CD4-positive, alpha-beta T cell (primary cell): ENCODE data around the gene PLCB1. TPM values are rescaled to one million over a fixed set of nuclear protein-coding genes. Genes with fewer than 3 reads are reported as not detected.

Source experiments
- ATAC-seq: fragments of 200-7000 bp; cut with Tn5 transposase; one replicate; pipeline ENCODE4 v1.10.0; 2022; ENCODE audit warnings: mild to moderate bottlenecking; ENCODE audit not compliant: poor library complexity
- CTCF ChIA-PET: fragments of 350-600 bp; sonication (Branson Sonifier 250); formaldehyde crosslinking; loops from one replicate; lab custom pipeline; 2021; ENCODE audit warnings: antibody characterized with exemption, inconsistent platforms; lab: Charles Lee
- POLR2A ChIA-PET: fragments of 350-600 bp; sonication (Branson Sonifier 250); formaldehyde crosslinking; loops from one replicate; lab custom pipeline; 2021; ENCODE audit warnings: antibody characterized with exemption, inconsistent platforms; lab: Charles Lee
- DNase-seq, 14 experiments: peaks; one replicate each; pipeline ENCODE4 v3.0.0-alpha.2; 2013 to 2020; ENCODE audit warnings: mixed read lengths in 2 of 14
- H3K27ac ChIP-seq, 2 donors: one replicate each; pipeline versions ENCODE4 v1.5.1 to v1.7.0; 2013; ENCODE audit warnings: low read length in 2 of 2, low read depth in 1 of 2, mild to moderate bottlenecking in 1 of 2
- H3K27me3 ChIP-seq, 2 experiments: 1 replicate in 1 of 2; 2 replicates in 1 of 2; pipeline versions ENCODE4 v1.6.1 to v1.7.0; 2013; ENCODE audit warnings: low read length in 2 of 2, control low read depth in 1 of 2, mild to moderate bottlenecking in 1 of 2, moderate library complexity in 1 of 2; ENCODE audit not compliant: insufficient read depth in 2 of 2, control insufficient read depth in 1 of 2
- H3K36me3 ChIP-seq: one replicate; pipeline ENCODE4 v1.6.1; 2013; ENCODE audit warnings: low read length, control low read depth; ENCODE audit not compliant: insufficient read depth
- H3K4me1 ChIP-seq: one replicate; pipeline ENCODE4 v1.6.1; 2013; ENCODE audit warnings: low read length, control low read depth; ENCODE audit not compliant: insufficient read depth
- H3K4me3 ChIP-seq: one replicate; pipeline ENCODE4 v1.5.1; 2013; ENCODE audit warnings: mild to moderate bottlenecking, low read length, moderate library complexity
- H3K9me3 ChIP-seq, 2 experiments: 1 replicate in 1 of 2; 2 replicates in 1 of 2; pipeline versions ENCODE4 v1.6.1 to v1.7.0; 2013; ENCODE audit warnings: low read length in 2 of 2, mild to moderate bottlenecking in 2 of 2, control low read depth in 1 of 2, moderate library complexity in 1 of 2; ENCODE audit not compliant: control insufficient read depth in 1 of 2, insufficient read depth in 1 of 2
- H3K27ac Mint-ChIP-seq: one replicate; pipeline ENCODE4 v1.8.0; 2020; ENCODE audit warnings: mixed read lengths
- H3K27me3 Mint-ChIP-seq: one replicate; pipeline ENCODE4 v1.8.0; 2021; ENCODE audit warnings: mixed read lengths
- H3K36me3 Mint-ChIP-seq: one replicate; pipeline ENCODE4 v1.8.0; 2021; ENCODE audit warnings: low read depth, mixed read lengths
- H3K4me1 Mint-ChIP-seq: one replicate; pipeline ENCODE4 v1.8.0; 2021; ENCODE audit warnings: low read depth, mixed read lengths
- H3K4me3 Mint-ChIP-seq: one replicate; pipeline ENCODE4 v1.8.0; 2020; ENCODE audit warnings: mild to moderate bottlenecking, mixed read lengths
- H3K9me3 Mint-ChIP-seq: one replicate; pipeline ENCODE4 v1.8.0; 2020; ENCODE audit warnings: mixed read lengths
- CTCF ChIP-seq: fragments of 200-600 bp; IDR thresholded peaks from one replicate; pipeline ENCODE4 v1.8.0; 2022; ENCODE audit warnings: antibody characterized with exemption, mild to moderate bottlenecking
- intact Hi-C, 2 experiments: fragments of 100-400 bp; cut with DNase I in 1 of 2; cut with micrococcal nuclease in 1 of 2; formaldehyde crosslinking; loops; one replicate each; pipeline versions ENCODE4 v1.15.1 to v1.9.0; 2023 to 2025; cut with DNase I, micrococcal nuclease
- total RNA-seq, 174 experiments: library from RNA in 2 of 174; stranded (reverse) in 2 of 174; gene quantifications; one replicate each; pipeline ENCODE4 v1.2.3 and lab custom pipeline; 2021 to 2026

The PLCB1 gene
- total RNA-seq, 2 experiments from 2014 or later, result 3.8 to 5.6 TPM

- no peaks in the 10 kb centered on the region for H3K4me1 Mint-ChIP-seq
- Histone ChIP-seq H3K27ac (no peak overlapping the region), H3K9me3 (no peaks in the 10 kb centered on the region), H3K36me3 (no peaks in the 10 kb centered on the region), H3K27me3 (no peaks in the 10 kb centered on the region), H3K4me1 (no peaks in the 10 kb centered on the region), H3K4me3 (no peak overlapping the region)
- no peak for ATAC-seq
- H3K27ac Mint-ChIP-seq, result no peak overlapping the region
- no peak for DNase-seq
- POLR2A ChIA-PET, result no interaction called here
- no peak for TF ChIP-seq CTCF
- H3K27me3 Mint-ChIP-seq, result no peaks in the 10 kb centered on the region
- intact Hi-C loops, result no loop called here
- H3K4me3 Mint-ChIP-seq, result no peak overlapping the region
- CTCF ChIA-PET, result no interaction called here
- no peaks in the 10 kb centered on the region for H3K9me3 Mint-ChIP-seq
- no peaks in the 10 kb centered on the region for H3K36me3 Mint-ChIP-seq
Measured at GRCh38 chr20:8284902-8285301, 152.8 kb downstream of the PLCB1 start.

- DNase-seq, result no peak
- Mint-ChIP-seq H3K4me3 (no peak overlapping the region), H3K9me3 (no peaks in the 10 kb centered on the region), H3K36me3 (no peaks in the 10 kb centered on the region), H3K27me3 (no peaks in the 10 kb centered on the region), H3K27ac (no peak overlapping the region), H3K4me1 (no peaks in the 10 kb centered on the region)
- H3K27me3 ChIP-seq, result no peaks in the 10 kb centered on the region
- no peak overlapping the region for H3K27ac ChIP-seq
- no peak for TF ChIP-seq CTCF
- no peaks in the 10 kb centered on the region for H3K36me3 ChIP-seq
- no peak for ATAC-seq
- H3K9me3 ChIP-seq, result no peaks in the 10 kb centered on the region
- H3K4me3 ChIP-seq, result no peak overlapping the region
- POLR2A ChIA-PET, result no interaction called here
- no peaks in the 10 kb centered on the region for H3K4me1 ChIP-seq
- CTCF ChIA-PET, result no interaction called here
- intact Hi-C loops, result no loop called here
Measured at GRCh38 chr20:8287340-8287739, 155.3 kb downstream of the PLCB1 start.

GRCh38 chr20:8291200-8291599 is 159.1 kb downstream of the PLCB1 start:
- Histone ChIP-seq H3K27ac (no peak overlapping the region), H3K27me3 (no peaks in the 10 kb centered on the region), H3K36me3 (no peaks in the 10 kb centered on the region), H3K4me1 (no peaks in the 10 kb centered on the region), H3K9me3 (no peaks in the 10 kb centered on the region), H3K4me3 (no peak overlapping the region)
- ChIA-PET CTCF (no interaction called here), POLR2A (interaction anchor here (0.6 kb wide), 1 partner anchor 453 kb away, joined by 3 read pairs; no protein-coding TSS in a partner anchor)
- Mint-ChIP-seq H3K4me1 (no peaks in the 10 kb centered on the region), H3K9me3 (no peaks in the 10 kb centered on the region), H3K4me3 (no peak overlapping the region), H3K27ac (no peak overlapping the region), H3K27me3 (no peaks in the 10 kb centered on the region), H3K36me3 (no peaks in the 10 kb centered on the region)
- no peak for TF ChIP-seq CTCF
- intact Hi-C loops, result no loop called here
- no peak for DNase-seq
- no peak for ATAC-seq
